Lower lobe of right lung (tissue), 2 donors: Measurements from ENCODE around the gene CTDSPL. TPM values are rescaled to one million over a fixed set of nuclear protein-coding genes. Genes with fewer than 3 reads are reported as not detected.

Experiments used
- ATAC-seq, 2 donors: fragments of 200-7000 bp; cut with Tn5 transposase; one replicate each; pipeline ENCODE4 v1.9.1; 2020 to 2022; ENCODE audit warnings: mild to moderate bottlenecking in 2 of 2, moderate library complexity in 2 of 2
- DNase-seq: peaks from one replicate; pipeline ENCODE4 v3.0.0-alpha.2; 2020
- H3K27ac ChIP-seq: fragments of 200-600 bp; one replicate; pipeline ENCODE4 v1.8.0; 2022
- H3K27me3 ChIP-seq: fragments of 200-600 bp; one replicate; pipeline ENCODE4 v1.8.0; 2022; ENCODE audit warnings: low read depth
- H3K36me3 ChIP-seq: fragments of 200-600 bp; one replicate; pipeline ENCODE4 v1.8.0; 2022; ENCODE audit warnings: mild to moderate bottlenecking
- H3K4me1 ChIP-seq: fragments of 200-600 bp; one replicate; pipeline ENCODE4 v1.8.0; 2022
- H3K4me3 ChIP-seq: fragments of 200-600 bp; one replicate; pipeline ENCODE4 v1.8.0; 2022; ENCODE audit warnings: mild to moderate bottlenecking
- H3K9me3 ChIP-seq: fragments of 200-600 bp; one replicate; pipeline ENCODE4 v1.8.0; 2022
- intact Hi-C: fragments of 100-400 bp; cut with DNase I; formaldehyde crosslinking; loops from one replicate; pipeline ENCODE4 v1.11.0; 2022
- total RNA-seq: library from RNA; stranded (reverse); fragmentation: NEBNext Ultra II Directional; extraction: Animal tissue kit (Norgen Biotek cat#: 25700); gene quantifications from one replicate; pipeline ENCODE4 v1.2.1, GENCODE V29; 2021
- TF ChIP-seq, protein P1 (sequence below): fragments of 200-600 bp; IDR thresholded peaks from one replicate; pipeline ENCODE4 v1.8.0; 2022; ENCODE audit warnings: antibody characterized with exemption, mild to moderate bottlenecking
- donor health status: DM: no; HTN: yes; CAD: no; lungs with severe emphysema.

CTDSPL gene
- total RNA-seq, 1 donor from 2014 or later: 60.3 TPM

DNA sequence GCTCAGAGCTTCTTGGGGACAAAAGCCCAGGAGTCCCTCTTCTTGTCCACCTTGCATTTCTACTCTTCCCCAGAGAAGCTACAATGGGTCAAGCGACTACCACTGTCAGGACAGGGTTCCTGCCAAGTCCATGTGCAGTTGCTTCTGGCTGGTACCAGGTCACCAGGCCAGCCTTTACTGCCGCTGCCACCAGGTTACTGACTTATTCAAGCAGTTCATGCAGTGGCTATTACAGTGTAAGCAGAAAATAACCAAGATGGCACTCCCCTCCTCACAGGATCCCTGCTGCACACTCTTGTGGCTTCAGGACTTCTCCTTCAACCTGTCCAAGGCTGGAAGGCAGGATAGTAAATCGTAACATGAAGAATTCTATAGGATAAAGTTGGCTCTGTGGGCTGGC is 42.1 kb downstream of the CTDSPL start:
- ATAC-seq (no peak), DNase-seq (no peak)
- H3K27me3 ChIP-seq: no peaks in the 10 kb centered on the region
- no peaks in the 10 kb centered on the region for H3K36me3 ChIP-seq
- TF ChIP-seq, protein P1, sequence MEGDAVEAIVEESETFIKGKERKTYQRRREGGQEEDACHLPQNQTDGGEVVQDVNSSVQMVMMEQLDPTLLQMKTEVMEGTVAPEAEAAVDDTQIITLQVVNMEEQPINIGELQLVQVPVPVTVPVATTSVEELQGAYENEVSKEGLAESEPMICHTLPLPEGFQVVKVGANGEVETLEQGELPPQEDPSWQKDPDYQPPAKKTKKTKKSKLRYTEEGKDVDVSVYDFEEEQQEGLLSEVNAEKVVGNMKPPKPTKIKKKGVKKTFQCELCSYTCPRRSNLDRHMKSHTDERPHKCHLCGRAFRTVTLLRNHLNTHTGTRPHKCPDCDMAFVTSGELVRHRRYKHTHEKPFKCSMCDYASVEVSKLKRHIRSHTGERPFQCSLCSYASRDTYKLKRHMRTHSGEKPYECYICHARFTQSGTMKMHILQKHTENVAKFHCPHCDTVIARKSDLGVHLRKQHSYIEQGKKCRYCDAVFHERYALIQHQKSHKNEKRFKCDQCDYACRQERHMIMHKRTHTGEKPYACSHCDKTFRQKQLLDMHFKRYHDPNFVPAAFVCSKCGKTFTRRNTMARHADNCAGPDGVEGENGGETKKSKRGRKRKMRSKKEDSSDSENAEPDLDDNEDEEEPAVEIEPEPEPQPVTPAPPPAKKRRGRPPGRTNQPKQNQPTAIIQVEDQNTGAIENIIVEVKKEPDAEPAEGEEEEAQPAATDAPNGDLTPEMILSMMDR: no peak
- H3K27ac ChIP-seq: no peak overlapping the region
- H3K4me3 ChIP-seq: no peak overlapping the region
- H3K9me3 ChIP-seq: no peaks in the 10 kb centered on the region
- intact Hi-C loops: no loop called here
- H3K4me1 ChIP-seq: peaks cover 48% of the 10 kb centered on the region

DNA sequence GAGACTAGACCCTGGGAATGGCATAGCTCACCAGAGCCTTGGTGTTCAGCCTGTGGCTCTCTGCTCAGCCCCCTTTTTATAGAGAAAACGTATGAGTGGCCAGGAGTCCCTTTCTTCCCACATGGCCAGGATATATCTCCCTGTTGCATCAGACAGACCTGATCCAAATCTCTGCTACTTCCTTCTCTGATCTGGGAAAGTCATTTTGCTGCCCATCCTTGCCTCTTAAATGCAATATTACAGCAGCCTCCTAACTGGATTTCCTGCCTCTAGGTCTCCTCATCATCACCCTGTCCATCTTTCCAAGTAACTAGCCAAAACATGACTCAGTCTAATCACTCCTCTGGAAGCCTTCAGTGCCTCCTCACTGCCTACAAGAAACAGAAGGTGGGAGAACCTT is 42.9 kb downstream of the CTDSPL start:
- ATAC-seq (no peak), DNase-seq (no peak)
- H3K36me3 ChIP-seq: no peaks in the 10 kb centered on the region
- H3K4me1 ChIP-seq: peaks cover 46% of the 10 kb centered on the region
- no peaks in the 10 kb centered on the region for H3K27me3 ChIP-seq
- TF ChIP-seq, protein P1: no peak
- peak overlapping the region; percentile 6 for H3K27ac ChIP-seq
- intact Hi-C loops: no loop called here
- H3K9me3 ChIP-seq: no peaks in the 10 kb centered on the region
- H3K4me3 ChIP-seq: no peak overlapping the region

- Histone ChIP-seq H3K4me3 (no peak overlapping the region), H3K4me1 (peaks cover 46% of the 10 kb centered on the region), H3K9me3 (no peaks in the 10 kb centered on the region), H3K27me3 (no peaks in the 10 kb centered on the region), H3K36me3 (no peaks in the 10 kb centered on the region), H3K27ac (no peak overlapping the region)
- TF ChIP-seq, protein P1: no peak
- intact Hi-C loops: no loop called here
- ATAC-seq: no peak
- DNase-seq: no peak
Observed at GRCh38 chr3:37905346-37905745, 43.7 kb downstream of the CTDSPL start.

DNA sequence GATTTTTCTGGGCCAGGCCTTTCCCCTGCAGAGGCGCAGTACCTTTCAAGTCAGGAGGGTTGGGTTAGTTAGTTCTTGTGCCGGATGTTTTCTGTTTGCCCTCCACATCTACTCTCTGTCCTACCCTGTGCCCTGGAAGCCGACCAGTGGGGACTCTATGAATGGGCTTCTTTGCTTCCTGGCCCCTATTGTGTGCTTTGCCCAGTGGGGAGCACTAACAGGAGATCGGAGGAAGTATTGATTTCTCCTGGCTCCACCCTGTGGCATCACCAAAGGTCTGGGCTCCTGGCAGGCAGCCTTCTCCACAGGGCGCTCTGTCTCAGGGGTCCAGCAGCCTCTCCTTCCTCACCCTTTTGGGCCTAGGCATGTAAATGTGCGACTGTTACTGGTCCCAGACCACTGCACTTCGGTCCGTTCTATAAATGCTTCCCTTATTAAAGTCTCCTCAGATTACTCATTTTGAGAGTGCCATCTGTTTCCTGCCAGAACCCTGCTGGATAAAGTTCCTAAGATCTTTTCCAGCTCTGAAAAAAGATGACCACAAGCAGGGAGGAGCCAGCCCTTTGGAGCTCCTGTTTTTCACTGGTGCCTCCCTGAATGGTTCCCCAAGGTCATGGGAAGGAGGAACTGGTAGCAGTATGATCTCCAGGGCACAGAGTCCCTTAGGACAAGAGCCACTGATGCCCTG is 44.5 kb downstream of the CTDSPL start:
- ATAC-seq (no peak), DNase-seq (no peak)
- Histone ChIP-seq H3K27ac (peak overlapping the region; percentile 44), H3K4me3 (no peak overlapping the region), H3K4me1 (peaks cover 45% of the 10 kb centered on the region), H3K27me3 (no peaks in the 10 kb centered on the region), H3K9me3 (no peaks in the 10 kb centered on the region), H3K36me3 (no peaks in the 10 kb centered on the region)
- intact Hi-C loops: no loop called here
- TF ChIP-seq, protein P1: no peak

DNA sequence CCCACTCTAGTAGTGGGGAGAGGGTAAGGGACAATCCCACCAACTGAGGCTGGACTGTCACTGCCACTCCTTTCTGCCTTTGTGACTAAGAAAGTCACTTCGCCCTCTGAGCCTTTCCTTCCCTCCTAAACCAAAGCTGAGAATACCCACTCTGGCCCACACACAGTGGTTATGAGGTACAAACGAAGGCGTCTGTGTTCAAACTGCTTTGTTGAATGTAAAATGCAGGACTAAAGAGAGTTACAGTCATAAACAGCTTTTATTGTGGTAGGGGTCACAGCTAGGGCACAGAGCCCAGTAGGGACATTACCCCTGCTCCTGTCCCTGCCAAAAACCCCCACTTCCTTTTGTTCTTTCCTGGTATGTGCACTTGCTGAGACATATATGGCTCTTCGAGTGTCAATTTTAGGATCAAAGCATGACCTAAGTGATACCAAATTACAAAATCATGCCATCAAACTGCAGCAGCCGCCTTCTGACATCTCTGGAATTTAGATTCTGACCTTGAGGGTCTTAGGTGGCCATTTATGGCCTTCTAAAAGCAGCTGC is 45.1 kb downstream of the CTDSPL start:
- H3K4me1 ChIP-seq: peaks cover 40% of the 10 kb centered on the region
- H3K36me3 ChIP-seq: no peaks in the 10 kb centered on the region
- H3K4me3 ChIP-seq: no peak overlapping the region
- TF ChIP-seq, protein P1: no peak
- intact Hi-C loops: no loop called here
- no peak for DNase-seq
- no peaks in the 10 kb centered on the region for H3K27me3 ChIP-seq
- no peak for ATAC-seq
- H3K9me3 ChIP-seq: no peaks in the 10 kb centered on the region
- peak overlapping the region; percentile 44 for H3K27ac ChIP-seq
